H1 (cell line): ENCODE results near the gene ZFHX2. TPM values are rescaled to one million over a fixed set of nuclear protein-coding genes. Genes with fewer than 3 reads are reported as not detected.

Experiments
- CTCF ChIP-seq, 3 experiments: IDR thresholded peaks; 1 replicate in 2 of 3; 2 replicates in 1 of 3; pipeline versions ENCODE4 v1.5.1 to v1.6.1; 2011; ENCODE audit warnings: low read length in 3 of 3, mild to moderate bottlenecking in 3 of 3, inconsistent platforms in 2 of 3, low read depth in 1 of 3, moderate library complexity in 1 of 3; ENCODE audit not compliant: insufficient read depth in 1 of 3; ENCODE audit errors: control extremely low read depth in 1 of 3
- EGR1 ChIP-seq: IDR thresholded peaks from 2 replicates; pipeline ENCODE4 v1.6.1; 2011; ENCODE audit warnings: low read depth, low read length, borderline replicate concordance
- FOSL1 ChIP-seq: IDR thresholded peaks from 2 replicates; pipeline ENCODE4 v1.6.1; 2011; ENCODE audit warnings: mild to moderate bottlenecking, low read depth, low read length, moderate library complexity; ENCODE audit not compliant: insufficient read depth
- RXRA ChIP-seq: IDR thresholded peaks from 2 replicates; pipeline ENCODE4 v1.6.1; 2011; ENCODE audit warnings: low read depth, mild to moderate bottlenecking, low read length, moderate library complexity; ENCODE audit not compliant: insufficient read depth
- polyA plus RNA-seq, 7 experiments: library from polyadenylated mRNA; depleted of rRNA in 3 of 7; stranded (reverse) in 5 of 7; unstranded in 2 of 7; fragments of >200 nt in 5 of 7; fragments of 200-250 nt in 2 of 7; gene quantifications; 1 replicate in 5 of 7; 2 replicates in 1 of 7; 4 replicates in 1 of 7; pipeline versions ENCODE4 v1.2.1 to v1.2.3, GENCODE V29; 2011 to 2013; ENCODE audit warnings: missing spikeins in 2 of 7, mixed read lengths in 2 of 7
- total RNA-seq: library from RNA; stranded (reverse); fragmentation: NEBNext Ultra II Directional; extraction: Animal tissue kit (Norgen Biotek cat#: 25700); gene quantifications from 2 replicates; pipeline ENCODE4 v1.2.1, GENCODE V29; 2021

Gene ZFHX2
- total and polyA plus RNA-seq, 2 of the 8 experiments (the other 6 are each of a cell fraction or from before 2014, with no cell fraction given), result 2.7 to 27.0 TPM

GRCh38 chr14:23567186-23568020, 15.8 kb upstream of the ZFHX2 start, which contains the start of gene AP1G2 (continued):
- TF ChIP-seq CTCF (IDR thresholded peaks at IDR 0.05; ENCODE audit: control extremely low read depth in 1 of 3, insufficient read depth in 1 of 3, low read depth in 1 of 3, low read length in 3 of 3) (no peak), RXRA (no peak), FOSL1 (no peak), EGR1 (no peak)
